ENCODE data around the gene PNPLA3. TPM values are rescaled to one million over a fixed set of nuclear protein-coding genes. Genes with fewer than 3 reads are reported as not detected.

PNPLA3 gene
- total RNA-seq, 6 donors from 2014 or later = 0.59 to 6.3 (median 4.5) TPM

GRCh38 chr22:43921370-43921769 lies 2.2 kb upstream of the PNPLA3 start:
- peaks cover 9 to 17% (median 13%) of the 10 kb centered on the region in 4 donors for H3K4me1 ChIP-seq
- H3K27ac ChIP-seq = no peak overlapping the region
- no peaks in the 10 kb centered on the region for H3K36me3 ChIP-seq
- no peak for DNase-seq
- peaks cover 0 to 14% (median 6%) of the 10 kb centered on the region in 4 donors for H3K27me3 ChIP-seq
- H3K9me3 ChIP-seq = no peaks in the 10 kb centered on the region
- WGBS, 2 donors = 40 to 55% methylated on average over 1 to 4 of the region's 4 CpGs
- TF ChIP-seq POLR2AphosphoS5 (IDR thresholded peaks at IDR 0.05) (no peak), EP300 (IDR thresholded peaks at IDR 0.05) (no peak), POLR2A (IDR thresholded peaks at IDR 0.05) (no peak)
- no peak for ATAC-seq (ENCODE audit: low FRiP score in 2 of 2)
- no peak overlapping the region for H3K4me3 ChIP-seq

DNA sequence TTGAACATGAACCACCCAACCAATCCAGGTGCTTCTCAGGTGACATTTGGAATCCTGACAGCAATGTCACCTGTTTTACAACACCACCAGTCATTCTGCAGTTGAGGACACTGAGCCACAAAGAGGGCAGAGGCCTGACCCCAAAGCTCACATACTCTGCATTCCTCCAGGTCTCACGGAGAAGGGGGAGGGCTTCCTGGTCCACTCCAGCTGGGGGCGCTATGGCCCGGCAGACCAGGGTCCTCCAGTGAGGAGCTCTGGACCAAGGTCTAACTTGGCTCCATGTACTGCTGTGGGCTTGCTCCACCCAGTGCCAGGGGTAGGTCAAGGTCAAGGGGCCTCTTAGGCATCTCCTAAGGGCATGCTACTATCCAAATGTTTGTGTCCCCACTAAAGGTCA lies 1.5 kb upstream of the PNPLA3 start:
- TF ChIP-seq, protein P1, sequence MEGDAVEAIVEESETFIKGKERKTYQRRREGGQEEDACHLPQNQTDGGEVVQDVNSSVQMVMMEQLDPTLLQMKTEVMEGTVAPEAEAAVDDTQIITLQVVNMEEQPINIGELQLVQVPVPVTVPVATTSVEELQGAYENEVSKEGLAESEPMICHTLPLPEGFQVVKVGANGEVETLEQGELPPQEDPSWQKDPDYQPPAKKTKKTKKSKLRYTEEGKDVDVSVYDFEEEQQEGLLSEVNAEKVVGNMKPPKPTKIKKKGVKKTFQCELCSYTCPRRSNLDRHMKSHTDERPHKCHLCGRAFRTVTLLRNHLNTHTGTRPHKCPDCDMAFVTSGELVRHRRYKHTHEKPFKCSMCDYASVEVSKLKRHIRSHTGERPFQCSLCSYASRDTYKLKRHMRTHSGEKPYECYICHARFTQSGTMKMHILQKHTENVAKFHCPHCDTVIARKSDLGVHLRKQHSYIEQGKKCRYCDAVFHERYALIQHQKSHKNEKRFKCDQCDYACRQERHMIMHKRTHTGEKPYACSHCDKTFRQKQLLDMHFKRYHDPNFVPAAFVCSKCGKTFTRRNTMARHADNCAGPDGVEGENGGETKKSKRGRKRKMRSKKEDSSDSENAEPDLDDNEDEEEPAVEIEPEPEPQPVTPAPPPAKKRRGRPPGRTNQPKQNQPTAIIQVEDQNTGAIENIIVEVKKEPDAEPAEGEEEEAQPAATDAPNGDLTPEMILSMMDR (IDR thresholded peaks at IDR 0.05) = no peak
- no peak for TF ChIP-seq EP300 (IDR thresholded peaks at IDR 0.05)
- TF ChIP-seq POLR2A (IDR thresholded peaks at IDR 0.05) = no peak
- no peak for TF ChIP-seq POLR2AphosphoS5 (IDR thresholded peaks at IDR 0.05)
- no peaks in the 10 kb centered on the region for H3K36me3 ChIP-seq
- no peak for ATAC-seq (ENCODE audit: low FRiP score in 2 of 2)
- H3K4me1 ChIP-seq = peaks cover 9 to 17% (median 13%) of the 10 kb centered on the region in 4 donors
- peaks cover 0 to 14% (median 6%) of the 10 kb centered on the region in 4 donors for H3K27me3 ChIP-seq
- H3K4me3 ChIP-seq = no peak overlapping the region
- H3K27ac ChIP-seq = no peak overlapping the region
- no peaks in the 10 kb centered on the region for H3K9me3 ChIP-seq
- WGBS, 2 donors = 68 to 86% methylated on average over 1 to 3 of the region's 3 CpGs
- DNase-seq = no peak

- H3K4me1 ChIP-seq = peaks cover 9 to 17% (median 13%) of the 10 kb centered on the region in 4 donors
- WGBS, 2 donors = 0 to 3% methylated on average over 6 to 13 of the region's 13 CpGs
- H3K27ac ChIP-seq = no peak overlapping the region
- DNase-seq (no peak), ATAC-seq (ENCODE audit: low FRiP score in 2 of 2) (no peak)
- H3K4me3 ChIP-seq = peak overlapping the region in 3 of 4 donors; percentile 58 to 60 (median 58)
- no peaks in the 10 kb centered on the region for H3K9me3 ChIP-seq
- no peaks in the 10 kb centered on the region for H3K36me3 ChIP-seq
- peaks cover 0 to 14% (median 6%) of the 10 kb centered on the region in 4 donors for H3K27me3 ChIP-seq
- TF ChIP-seq EP300 (IDR thresholded peaks at IDR 0.05) = no peak
Measured at GRCh38 chr22:43923191-43923590, 414 bp upstream of the PNPLA3 start.

- Histone ChIP-seq H3K9me3 (no peaks in the 10 kb centered on the region), H3K27ac (no peak overlapping the region), H3K4me1 (peaks cover 9 to 17% (median 13%) of the 10 kb centered on the region in 4 donors), H3K27me3 (peaks cover 0 to 14% (median 6%) of the 10 kb centered on the region in 4 donors), H3K4me3 (peak overlapping the region in 3 of 4 donors; percentile 58 to 60 (median 58)), H3K36me3 (no peaks in the 10 kb centered on the region)
- DNase-seq (no peak), ATAC-seq (ENCODE audit: low FRiP score in 2 of 2) (no peak)
- no peak for TF ChIP-seq POLR2A (IDR thresholded peaks at IDR 0.05)
- TF ChIP-seq, protein P1 (IDR thresholded peaks at IDR 0.05) = no peak
- TF ChIP-seq POLR2AphosphoS5 (IDR thresholded peaks at IDR 0.05) = no peak
- 62 to 69% methylated on average over 3 to 7 of the region's 7 CpGs for WGBS, 2 donors
Measured at GRCh38 chr22:43924877-43925276, 1.3 kb downstream of the PNPLA3 start.

DNA sequence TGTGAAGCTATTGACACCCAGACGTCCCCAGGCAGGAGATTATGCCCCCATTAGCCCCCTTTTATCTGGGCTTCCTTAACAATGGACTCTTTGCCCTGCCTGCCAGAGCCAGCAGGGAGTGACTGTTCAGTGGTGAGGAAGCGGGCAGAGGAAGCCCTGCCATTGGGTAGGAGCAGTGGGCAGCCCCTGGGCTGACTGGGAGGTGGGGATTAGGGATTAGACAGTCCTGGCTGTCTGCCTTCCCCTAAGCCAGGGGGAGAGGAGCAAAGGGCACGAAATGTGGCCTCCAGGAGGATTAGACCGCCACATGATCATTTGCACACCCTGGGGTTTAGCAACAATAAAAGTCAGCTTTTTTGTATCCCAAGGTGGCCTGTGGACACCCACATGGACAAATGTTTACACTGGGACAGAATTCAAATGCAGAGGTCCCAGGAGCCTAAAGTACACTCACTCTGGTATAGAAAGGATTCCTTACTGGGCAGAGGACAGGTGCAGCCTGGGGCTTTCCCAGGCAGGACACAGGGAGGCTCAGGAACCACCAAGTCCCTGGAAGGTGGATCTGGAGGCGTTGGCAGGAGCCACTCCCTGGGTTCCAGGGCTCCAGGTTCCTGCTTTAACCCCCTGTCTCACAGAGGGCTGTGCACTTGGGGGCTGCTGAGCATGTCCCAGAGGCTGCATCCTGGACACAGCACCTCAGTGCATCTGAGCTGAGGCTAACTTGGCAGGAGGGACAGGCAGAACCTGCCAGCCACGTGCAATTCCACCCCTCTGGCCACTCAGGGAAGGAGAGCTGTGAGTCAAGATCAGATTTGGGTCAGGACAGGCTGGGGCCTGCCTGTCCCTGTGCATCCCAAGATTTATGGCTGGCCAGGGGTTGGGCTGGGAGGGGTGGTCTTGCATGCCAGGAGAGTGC lies 2.1 kb downstream of the PNPLA3 start:
- no peaks in the 10 kb centered on the region for H3K36me3 ChIP-seq
- DNase-seq (no peak), ATAC-seq (ENCODE audit: low FRiP score in 2 of 2) (peak in 1 of 2 donors; percentile 2)
- peaks cover 9 to 17% (median 13%) of the 10 kb centered on the region in 4 donors for H3K4me1 ChIP-seq
- WGBS, 2 donors = 73 to 80% methylated on average over 2 to 6 of the region's 6 CpGs
- H3K9me3 ChIP-seq = no peaks in the 10 kb centered on the region
- no peak overlapping the region for H3K27ac ChIP-seq
- no peak overlapping the region for H3K4me3 ChIP-seq
- peaks cover 0 to 14% (median 6%) of the 10 kb centered on the region in 4 donors for H3K27me3 ChIP-seq
- TF ChIP-seq, protein P1 (IDR thresholded peaks at IDR 0.05) = no peak
- TF ChIP-seq POLR2AphosphoS5 (IDR thresholded peaks at IDR 0.05) (no peak), POLR2A (IDR thresholded peaks at IDR 0.05) (no peak), EP300 (IDR thresholded peaks at IDR 0.05) (no peak)

All from upper lobe of left lung (tissue), 6 donors.